GM18517 (cell line): Measurements from ENCODE around the gene FUCA2.
"Not testable (repeated sequence)": the region's sequence is repeated elsewhere in the genome, so short reads cannot be mapped to it uniquely, and the experiment has no call there.

Experiments used
- ATAC-seq: cut with Tn5 transposase; IDR thresholded peaks from one replicate; pipeline ENCODE4 v1.9.1; 2021; ENCODE audit warnings: mild to moderate bottlenecking, moderate library complexity; ENCODE audit not compliant: unreplicated experiment

The FUCA2 gene

DNA sequence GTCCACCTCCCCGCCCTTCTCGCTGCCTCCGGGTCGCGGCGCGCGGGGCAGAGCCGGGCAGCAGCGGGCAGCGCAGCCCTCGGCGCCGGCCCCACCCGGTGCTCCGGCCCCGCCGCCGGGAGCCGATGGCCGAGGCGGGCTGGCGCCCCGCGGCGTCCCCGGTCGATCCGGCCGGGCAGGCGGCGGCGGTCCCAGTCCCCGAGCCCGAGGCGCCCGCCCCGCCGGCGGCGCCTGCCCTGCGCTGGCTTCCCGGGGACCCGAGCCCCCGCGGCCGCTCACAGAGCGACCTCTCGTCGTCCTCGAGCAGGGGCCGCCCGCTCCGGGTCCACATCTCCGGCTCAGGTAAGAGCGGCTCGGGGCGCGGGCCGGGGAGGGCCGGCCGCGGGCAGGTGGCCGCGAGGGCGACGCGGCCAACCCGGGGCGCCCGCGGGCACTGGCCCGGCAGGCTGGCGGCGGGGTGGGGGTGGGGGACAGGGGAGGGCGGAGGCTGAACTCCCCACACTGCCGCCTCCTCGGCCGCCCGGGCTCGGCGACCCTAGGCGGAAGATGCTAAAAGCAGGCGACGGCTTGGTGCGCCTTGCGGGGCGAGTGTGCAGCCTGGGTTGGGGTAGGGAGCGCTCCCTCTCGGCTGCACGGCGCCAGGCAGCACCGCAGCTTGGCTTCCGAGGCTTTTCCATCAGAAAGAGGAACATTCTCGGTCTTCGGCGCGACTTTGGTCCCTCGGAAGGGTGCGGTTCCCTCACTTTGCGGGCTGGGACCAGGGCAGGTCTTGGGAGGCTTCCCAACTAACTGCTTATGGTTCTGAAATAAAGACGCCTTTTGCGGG, 25.6 kb upstream of the FUCA2 start:
- ATAC-seq: peak; percentile 50

- ATAC-seq: peak; percentile 65
Measured at GRCh38 chr6:143536461-143536865, 24.9 kb upstream of the FUCA2 start.

GRCh38 chr6:143535189-143535614, 23.7 kb upstream of the FUCA2 start:
- ATAC-seq: no peak

DNA sequence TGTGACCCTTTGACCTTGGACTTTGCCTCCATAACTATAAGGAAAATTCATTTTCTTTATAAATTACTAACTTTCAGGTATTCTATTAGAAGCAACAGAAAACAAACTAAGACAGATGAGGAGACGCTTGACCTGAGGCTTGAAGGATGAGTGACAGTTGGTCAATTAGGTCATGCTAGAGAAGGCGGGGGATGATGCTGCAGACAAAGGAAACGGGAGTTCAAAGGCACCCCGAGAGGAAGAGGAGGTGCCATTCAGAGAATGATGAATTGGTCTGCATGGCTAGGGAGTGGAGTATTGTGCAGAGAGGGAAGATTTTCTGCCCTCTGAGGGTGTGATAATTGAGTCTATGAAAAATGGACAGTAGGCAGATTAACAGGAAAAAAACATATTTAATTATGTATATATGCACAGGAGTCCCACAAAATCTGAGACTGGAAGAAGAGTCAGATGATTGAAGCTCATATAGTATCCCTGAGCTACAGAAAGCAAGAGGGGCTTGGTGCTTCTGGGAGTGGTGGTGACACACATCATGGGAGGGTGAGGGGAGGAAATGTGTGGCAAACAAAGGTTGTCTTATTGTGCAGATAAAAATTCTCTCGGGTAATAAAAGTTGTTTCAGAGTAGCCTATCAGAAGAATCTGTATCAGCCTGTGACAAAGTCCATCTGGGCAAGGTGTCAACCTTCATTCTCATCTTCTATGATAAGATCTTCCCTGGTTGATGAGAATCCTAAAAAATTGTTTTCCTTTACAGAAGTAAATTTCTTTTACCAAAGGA, 20.4 kb upstream of the FUCA2 start:
- ATAC-seq: no peak

DNA sequence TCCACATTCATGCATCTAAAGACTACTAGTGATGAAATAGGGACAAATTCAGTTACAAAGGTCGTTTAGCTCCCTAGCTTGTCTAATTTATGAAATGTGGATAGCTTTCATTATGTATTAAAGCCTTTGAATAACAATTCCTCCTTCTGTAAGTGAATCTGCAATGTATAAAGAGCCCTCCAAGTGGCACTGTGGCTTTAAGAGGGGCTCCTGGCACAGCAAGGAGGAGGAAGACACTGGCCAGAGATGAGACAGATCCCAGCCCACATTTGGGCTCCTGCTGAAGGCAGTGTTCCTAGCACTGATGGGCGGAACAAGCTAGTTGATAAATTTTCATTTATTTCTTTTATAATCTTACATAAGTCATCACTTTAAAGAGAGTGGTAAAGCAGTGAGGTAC, 17.6 kb upstream of the FUCA2 start:
- no peak for ATAC-seq

GRCh38 chr6:143528164-143528811, 16.8 kb upstream of the FUCA2 start:
- peak; percentile 78 for ATAC-seq

DNA sequence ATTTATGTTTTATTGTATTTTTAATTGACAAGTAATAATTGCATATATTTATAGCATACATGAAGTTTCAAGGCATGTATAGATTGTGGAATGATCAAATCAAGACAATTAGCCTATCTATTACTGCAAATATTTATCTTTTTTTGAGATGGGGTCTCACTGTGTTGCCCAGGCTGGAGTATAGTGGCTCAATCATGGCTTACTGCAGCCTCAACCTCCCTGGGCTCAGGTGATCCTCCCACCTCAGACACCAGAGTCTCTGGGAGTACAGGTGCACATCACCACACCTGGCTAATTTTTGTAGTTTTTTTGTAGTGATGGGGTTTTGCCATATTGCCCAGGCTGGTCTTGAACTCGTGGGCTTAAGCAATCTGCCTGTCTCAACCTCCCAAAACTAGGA, 16.2 kb upstream of the FUCA2 start:
- ATAC-seq: no peak

DNA sequence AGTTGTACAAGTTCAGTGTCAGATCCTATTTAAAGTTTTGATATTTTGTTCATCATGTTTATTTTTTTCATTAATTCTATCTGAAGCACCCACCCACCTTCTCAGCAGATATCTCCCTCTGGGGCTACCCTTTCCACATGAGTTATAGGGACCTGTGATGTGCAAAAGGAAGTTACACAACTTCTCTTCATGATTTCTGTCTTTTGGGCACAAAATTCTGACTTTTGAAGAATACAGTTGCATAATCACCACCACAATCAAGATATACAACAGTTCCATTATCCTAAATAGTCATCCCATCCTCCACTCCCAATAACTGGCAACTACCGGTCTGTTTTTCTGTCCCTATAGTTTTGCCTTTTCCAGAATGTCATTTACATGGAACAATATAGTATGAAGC, 13.8 kb upstream of the FUCA2 start:
- no peak for ATAC-seq

- ATAC-seq: no peak
Measured at GRCh38 chr6:143522039-143522600, 10.6 kb upstream of the FUCA2 start.

- ATAC-seq: no peak
Measured at GRCh38 chr6:143517447-143517773, 5.9 kb upstream of the FUCA2 start.

DNA sequence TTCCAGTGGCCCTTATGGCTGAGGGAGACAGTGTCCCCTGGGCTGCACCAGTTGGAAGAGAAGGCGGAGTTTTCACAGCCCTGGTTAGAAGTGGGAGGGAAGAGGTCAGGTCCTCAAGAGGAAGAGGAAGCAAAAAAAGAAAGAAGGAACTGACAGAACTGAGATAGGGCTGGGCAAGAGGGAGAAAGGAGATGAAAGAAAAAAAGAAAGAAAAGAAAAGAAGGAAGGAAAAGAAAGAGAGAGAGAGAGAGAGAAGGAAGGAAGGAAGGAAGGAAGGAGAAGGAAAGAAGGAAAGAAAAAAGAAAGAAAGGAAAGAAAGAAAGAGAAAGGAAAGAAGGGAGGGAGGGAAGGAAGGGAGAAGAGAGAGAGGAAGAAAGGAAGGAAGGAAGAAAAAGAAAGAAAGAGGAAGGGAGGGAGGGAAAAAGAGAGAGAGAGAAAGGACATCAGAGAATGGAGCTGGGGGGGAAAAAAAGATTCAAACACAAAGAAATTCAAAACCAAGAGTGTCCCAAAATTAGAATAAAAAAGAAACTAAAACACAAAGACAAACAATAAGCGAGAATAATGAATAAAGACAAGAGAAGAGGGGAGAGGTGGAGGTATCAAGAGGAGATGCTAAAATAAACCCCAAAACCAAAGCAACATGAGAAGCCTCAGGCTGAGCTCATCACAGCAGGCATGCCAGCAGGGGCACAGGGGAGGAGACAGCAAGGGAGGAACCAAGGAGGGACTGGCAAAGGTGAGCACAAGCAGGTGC, 5.3 kb upstream of the FUCA2 start:
- no peak for ATAC-seq

DNA sequence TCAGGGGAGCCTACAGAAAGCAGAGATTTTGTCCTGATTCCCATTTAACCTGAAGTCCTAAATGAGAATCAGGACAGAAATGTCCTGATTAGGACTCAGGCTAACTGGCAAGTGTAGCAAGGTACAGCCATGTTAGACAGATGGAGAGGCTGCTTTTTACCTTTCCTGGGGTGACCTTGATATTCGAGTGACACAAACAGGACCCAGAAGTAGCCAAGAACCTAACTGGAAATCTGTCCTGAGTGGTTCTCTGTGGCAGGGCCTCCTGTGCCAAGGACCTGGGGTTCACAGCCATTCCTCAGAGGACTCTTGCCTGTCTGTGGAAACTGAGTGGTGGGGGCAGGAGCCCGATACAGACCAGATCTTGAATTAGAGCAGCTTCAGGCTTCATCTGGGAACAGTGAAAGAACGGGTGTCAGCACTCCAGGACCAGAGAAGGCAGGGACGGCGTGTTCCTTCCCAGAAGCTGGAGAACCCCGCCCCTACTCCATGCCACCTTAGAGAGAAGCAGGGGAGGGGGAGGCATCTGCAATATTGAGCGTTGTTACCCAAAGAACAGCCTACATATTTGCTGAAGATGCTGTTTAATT, 4.3 kb upstream of the FUCA2 start:
- no peak for ATAC-seq

- ATAC-seq: no peak
Measured at GRCh38 chr6:143515061-143515760, 3.7 kb upstream of the FUCA2 start.

GRCh38 chr6:143513410-143513809, 1.9 kb upstream of the FUCA2 start:
- ATAC-seq: no peak

DNA sequence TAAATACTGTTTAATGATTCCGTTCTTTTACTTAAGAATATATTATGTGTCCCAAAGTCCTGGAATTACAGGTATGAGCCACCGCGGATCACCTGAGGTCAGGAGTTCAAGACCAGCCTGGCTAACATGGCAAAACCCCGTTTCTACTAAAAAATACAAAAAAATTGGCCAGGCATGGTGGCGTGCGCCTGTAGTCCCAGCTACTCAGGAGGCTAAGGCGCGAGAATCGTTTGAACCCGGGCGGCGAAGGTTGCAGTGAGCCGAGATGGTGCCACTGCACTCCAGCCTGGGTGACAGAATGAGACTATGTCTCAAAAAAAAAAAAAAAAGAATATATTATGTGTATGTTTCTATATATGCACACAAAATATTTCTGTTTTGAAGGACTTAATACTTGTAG, 1.2 kb downstream of the FUCA2 start:
- ATAC-seq: not testable (repeated sequence)

DNA sequence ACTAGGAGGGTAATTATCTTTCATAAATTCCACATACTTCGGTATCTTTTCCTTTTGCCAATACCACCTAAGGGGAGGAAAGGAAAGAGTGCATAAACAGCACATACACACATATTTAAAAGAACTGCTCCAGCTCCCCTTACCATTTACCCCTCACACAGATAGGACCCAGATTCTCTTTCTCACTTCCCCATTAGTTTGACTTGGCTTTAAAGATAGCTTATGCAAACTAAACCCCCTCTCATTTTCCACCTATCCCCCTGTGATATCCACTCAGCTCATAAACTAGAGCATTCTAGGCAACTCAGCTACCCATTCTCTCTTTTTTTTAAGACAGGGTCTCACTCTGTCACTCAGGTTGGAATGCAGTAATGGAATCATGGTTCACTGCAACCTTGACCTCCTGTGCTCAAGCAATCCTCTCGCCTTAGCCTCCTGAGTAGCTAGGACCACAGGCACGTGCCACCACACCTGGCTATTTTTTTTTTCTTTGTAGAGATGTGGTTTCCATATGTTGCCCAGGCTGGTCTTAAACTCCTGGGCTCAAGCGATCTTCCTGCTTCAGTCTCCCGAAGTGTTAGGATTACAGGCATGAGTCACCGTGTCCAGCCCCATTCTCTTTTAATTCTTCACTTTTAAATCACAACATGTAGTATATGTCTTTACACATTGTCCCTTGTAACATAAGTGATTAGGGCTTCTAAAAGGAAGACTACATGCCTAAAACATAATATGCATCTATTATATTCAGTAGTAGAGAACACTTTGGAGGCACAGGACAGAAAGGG, 4.0 kb downstream of the FUCA2 start:
- no peak for ATAC-seq

DNA sequence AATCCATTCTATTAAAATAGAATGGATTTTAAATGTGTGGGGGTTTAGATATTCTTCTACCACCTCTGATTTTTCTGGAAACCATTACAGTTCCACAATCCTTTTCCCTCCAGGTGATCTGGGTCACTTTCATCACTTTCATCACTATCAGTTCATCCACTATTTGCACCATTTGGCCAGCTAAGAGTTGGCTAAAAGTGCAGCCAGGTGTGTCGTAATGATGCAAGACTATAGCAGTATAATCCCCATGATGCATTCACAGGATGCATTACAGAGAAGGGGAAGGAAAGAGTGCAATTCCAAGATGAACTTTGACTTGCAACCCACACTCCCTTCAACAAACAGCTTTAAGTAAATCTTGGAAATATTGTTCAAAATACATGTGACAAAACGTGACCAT, 4.9 kb downstream of the FUCA2 start:
- no peak for ATAC-seq

GRCh38 chr6:143506199-143506598, 5.3 kb downstream of the FUCA2 start:
- ATAC-seq: no peak

- no peak for ATAC-seq
Measured at GRCh38 chr6:143505537-143505936, 6.0 kb downstream of the FUCA2 start.
